Measurements from ENCODE around the gene ZG16B. TPM values are rescaled to one million over a fixed set of nuclear protein-coding genes. Genes with fewer than 3 reads are reported as not detected.

ZG16B gene
- total RNA-seq, 1 donor from 2014 or later, result 0.27 TPM

DNA sequence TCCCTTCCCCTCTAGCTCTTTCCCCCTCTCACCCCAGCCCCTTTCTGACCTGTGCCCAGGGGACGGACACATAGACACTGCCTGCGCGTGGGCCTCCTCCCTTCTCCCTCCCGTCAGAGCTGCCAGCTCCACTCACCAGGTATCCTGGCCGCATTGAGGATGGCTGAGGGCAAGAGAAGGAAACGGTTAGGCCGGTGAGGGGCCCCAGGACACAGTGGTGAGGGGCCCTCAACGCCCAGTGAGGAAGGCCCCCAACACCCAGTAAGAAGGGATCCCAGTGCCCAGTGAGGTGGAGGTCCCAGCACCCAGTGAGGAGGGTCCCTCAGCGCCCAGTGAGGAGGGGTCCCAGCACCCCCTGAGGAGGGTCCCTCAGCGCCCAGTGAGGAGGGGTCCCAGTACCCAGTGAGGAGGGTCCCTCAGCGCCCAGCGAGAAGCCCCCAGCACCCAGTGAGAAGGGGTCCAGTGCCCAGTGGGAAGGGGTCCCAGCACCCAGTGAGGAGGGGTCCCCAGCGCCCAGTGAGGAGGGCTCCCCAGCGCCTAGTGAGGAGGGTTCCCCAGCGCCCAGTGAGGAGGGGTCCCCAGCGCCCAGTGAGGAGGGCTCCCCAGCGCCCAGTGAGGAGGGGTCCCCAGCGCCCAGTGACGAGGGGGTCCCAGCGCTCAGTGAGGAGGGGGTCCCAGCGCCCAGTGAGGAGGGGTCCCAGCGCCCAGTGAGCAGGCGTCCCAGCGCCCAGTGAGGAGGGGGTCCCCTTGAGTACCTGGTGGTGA, 26.8 kb downstream of the ZG16B start:
- Histone ChIP-seq H3K4me3 (no peak overlapping the region), H3K27ac (replicated peaks) (no peak overlapping the region), H3K27me3 (ENCODE audit: low read depth) (peaks cover 91% of the 10 kb centered on the region), H3K36me3 (no peaks in the 10 kb centered on the region), H3K9me3 (replicated peaks) (peaks cover 33% of the 10 kb centered on the region), H3K4me1 (no peaks in the 10 kb centered on the region)
- TF ChIP-seq, protein P1, sequence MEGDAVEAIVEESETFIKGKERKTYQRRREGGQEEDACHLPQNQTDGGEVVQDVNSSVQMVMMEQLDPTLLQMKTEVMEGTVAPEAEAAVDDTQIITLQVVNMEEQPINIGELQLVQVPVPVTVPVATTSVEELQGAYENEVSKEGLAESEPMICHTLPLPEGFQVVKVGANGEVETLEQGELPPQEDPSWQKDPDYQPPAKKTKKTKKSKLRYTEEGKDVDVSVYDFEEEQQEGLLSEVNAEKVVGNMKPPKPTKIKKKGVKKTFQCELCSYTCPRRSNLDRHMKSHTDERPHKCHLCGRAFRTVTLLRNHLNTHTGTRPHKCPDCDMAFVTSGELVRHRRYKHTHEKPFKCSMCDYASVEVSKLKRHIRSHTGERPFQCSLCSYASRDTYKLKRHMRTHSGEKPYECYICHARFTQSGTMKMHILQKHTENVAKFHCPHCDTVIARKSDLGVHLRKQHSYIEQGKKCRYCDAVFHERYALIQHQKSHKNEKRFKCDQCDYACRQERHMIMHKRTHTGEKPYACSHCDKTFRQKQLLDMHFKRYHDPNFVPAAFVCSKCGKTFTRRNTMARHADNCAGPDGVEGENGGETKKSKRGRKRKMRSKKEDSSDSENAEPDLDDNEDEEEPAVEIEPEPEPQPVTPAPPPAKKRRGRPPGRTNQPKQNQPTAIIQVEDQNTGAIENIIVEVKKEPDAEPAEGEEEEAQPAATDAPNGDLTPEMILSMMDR (IDR thresholded peaks at IDR 0.05; ENCODE audit: borderline replicate concordance), result no peak
- intact Hi-C loops (cut with micrococcal nuclease), result no loop called here
- DNase-seq, result no peak

DNA sequence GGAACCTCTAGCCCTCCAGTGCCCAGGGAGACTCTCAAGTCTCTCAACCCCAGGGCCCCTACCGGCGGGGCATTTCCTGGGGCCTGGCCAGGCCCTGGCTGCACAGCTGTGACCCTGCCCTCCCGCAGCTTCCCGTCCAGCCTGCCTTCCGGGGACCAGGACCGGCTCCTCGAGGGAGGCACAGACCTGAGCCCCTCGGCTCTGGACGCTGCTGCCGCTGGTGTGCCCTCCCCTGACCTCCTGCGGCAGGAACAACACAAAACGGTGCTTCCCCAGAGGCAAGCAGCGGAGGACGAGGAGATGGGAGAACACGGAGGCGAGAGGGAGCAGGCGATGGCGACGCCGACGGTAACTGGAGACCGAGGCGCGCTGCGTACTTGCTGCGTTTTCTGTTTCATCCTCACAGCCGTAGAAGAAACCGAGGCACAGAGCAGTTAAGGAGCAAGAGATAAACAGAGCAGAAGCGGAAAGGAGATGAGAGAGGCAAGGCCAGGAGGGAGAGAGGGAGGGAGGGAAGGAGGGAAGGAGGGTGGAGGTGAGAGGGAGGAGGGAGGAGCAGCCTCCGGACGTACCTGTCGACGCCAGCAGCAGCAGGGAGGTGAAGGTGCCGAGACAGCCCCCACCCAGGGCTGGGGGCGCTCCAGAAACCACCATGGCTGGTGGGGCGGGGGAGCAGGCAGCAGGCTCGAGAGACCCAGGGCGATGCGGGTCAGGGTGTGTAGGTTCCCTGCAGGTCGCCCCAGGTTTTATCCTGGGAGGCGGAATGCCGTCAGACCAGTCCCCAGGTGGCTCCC, 27.5 kb downstream of the ZG16B start, which contains the start of gene PRSS22:
TSS of gene PRSS22 (minus strand) at position 720 of the 794 bp plus-strand sequence. CDS start at position 654, 66 bp downstream.
- peaks cover 91% of the 10 kb centered on the region for H3K27me3 ChIP-seq (ENCODE audit: low read depth)
- no peaks in the 10 kb centered on the region for H3K4me1 ChIP-seq
- no peak for DNase-seq
- H3K27ac ChIP-seq (replicated peaks), result no peak within 1 kb of the TSS
- H3K36me3 ChIP-seq, result no peaks in the 10 kb centered on the region
- H3K9me3 ChIP-seq (replicated peaks), result peaks cover 35% of the 10 kb centered on the region
- TF ChIP-seq, protein P1 (IDR thresholded peaks at IDR 0.05; ENCODE audit: borderline replicate concordance), result no peak
- no peak within 1 kb of the TSS for H3K4me3 ChIP-seq
- intact Hi-C loops (cut with micrococcal nuclease), result no loop called here

DNA sequence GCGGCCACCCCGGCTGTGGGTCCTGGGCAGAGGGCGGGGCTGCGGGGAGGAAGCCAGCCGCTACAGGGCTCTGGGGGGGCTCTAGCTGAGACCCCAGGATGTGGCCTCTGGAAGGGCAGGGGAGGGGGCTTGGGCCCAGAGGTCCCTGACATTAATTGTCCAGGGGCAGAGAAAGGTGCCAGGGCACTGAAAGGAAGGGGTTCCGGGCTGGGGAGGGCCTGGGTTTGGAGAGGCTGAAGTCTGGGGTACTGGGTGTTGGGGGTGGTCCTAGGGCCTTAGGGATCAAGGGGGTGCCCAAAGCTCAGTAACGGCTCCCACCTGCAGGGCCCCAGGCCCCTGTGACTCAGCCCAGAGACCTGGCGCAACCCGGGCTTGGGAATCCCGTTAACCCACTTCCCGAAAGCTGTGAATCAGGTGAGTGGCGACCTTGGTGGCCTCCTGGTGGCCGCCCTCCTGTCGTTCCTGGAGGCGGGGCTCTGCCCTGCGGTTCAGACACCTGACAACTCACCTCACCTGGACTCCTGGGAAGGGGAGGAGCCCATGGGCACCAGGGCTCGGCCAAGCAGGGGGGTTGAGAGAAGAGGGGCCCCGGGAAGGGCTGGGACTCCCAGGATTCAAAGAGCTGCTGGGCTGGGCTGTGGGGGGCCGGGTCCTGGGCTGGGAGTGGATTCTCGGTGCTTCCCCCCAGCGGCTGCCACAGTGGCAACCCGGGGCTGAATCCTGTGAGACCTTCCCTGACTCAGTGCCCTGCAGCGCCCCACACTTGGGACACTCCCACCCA, 28.3 kb downstream of the ZG16B start:
- Histone ChIP-seq H3K4me3 (no peak overlapping the region), H3K27ac (replicated peaks) (no peak overlapping the region), H3K4me1 (no peaks in the 10 kb centered on the region), H3K9me3 (replicated peaks) (peaks cover 35% of the 10 kb centered on the region), H3K36me3 (no peaks in the 10 kb centered on the region), H3K27me3 (ENCODE audit: low read depth) (peaks cover 89% of the 10 kb centered on the region)
- intact Hi-C loops (cut with micrococcal nuclease), result no loop called here
- TF ChIP-seq, protein P1 (IDR thresholded peaks at IDR 0.05; ENCODE audit: borderline replicate concordance), result no peak
- DNase-seq, result no peak

DNA sequence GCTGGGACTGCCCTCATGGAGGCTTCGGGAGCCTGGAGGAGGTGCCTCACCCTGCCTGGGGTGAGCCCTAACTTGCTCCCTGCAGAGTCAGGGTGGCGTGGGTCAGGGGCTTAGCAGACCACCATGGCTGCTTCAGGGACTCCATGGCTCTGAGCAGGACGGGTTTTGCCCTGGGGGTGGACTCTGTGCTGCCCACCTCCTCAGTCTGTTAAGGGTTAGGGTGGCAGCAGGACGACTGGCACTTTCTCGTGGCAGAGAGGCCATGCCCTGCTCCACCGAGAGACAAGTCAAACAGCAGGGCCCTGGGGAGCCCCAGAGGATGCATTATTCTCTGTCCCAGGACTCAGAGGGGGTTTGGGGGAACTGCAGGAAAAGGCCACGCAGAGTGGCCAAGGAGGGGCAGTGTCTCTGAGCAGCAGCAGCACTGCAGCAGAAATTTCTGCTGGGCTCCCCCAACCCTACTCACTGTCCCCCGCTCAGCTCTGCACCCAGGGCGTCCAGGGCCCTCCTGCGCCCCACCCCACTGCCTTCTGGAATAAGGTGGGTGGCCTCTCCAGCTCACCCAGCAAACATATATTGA, 29.7 kb downstream of the ZG16B start:
- peaks cover 23% of the 10 kb centered on the region for H3K9me3 ChIP-seq (replicated peaks)
- TF ChIP-seq, protein P1 (IDR thresholded peaks at IDR 0.05; ENCODE audit: borderline replicate concordance), result no peak
- no peaks in the 10 kb centered on the region for H3K36me3 ChIP-seq
- no peak overlapping the region for H3K27ac ChIP-seq (replicated peaks)
- no peak for DNase-seq
- no peak overlapping the region for H3K4me3 ChIP-seq
- H3K27me3 ChIP-seq (ENCODE audit: low read depth), result peaks cover 76% of the 10 kb centered on the region
- no peaks in the 10 kb centered on the region for H3K4me1 ChIP-seq
- intact Hi-C loops (cut with micrococcal nuclease), result no loop called here
